NCI-H1092 (cell line): Measurements from ENCODE around the gene KRT85.
"Not testable (repeated sequence)": the region's sequence is repeated elsewhere in the genome, so short reads cannot be mapped to it uniquely, and the experiment has no call there.

ENCODE experiments used
- DNase-seq: peaks from one replicate; lab custom pipeline; 2025; lab: John Stamatoyannopoulos, UW

KRT85 gene

DNA sequence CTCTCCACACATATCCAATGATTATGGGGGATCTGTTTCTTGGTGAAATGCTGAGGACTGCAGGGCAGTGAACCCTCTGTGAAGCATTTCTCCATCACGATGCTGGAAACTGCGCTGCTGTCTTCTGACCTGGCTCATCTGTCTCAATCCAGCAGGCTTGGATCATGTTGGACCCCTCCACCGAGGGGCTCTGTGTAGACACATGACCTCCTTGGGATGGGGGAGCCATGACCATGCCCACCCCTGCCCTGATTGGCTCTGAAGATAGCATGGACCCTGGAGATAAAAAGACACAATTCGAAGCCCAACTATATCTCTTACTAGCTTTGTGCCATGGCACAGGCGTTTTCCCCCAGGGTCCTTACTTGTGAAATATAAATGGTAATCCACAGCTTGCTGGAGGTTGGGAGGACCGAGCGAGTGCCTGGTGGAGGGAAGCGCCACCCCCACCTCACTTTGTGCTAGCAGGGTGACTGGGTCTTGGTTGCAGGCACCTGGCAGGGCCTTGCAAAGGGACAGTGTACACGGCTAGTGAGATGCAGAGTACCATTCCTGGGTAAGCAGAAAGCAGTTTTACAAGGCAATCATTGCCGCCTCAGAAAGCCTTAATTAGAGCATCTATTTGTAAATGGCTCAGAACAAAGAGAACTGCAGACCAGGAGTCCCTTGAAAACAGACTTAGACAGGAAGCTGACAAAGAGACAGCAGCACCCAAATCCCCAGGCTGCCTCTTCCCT lies 43.7 kb downstream of the KRT85 start:
- DNase-seq = no peak

DNA sequence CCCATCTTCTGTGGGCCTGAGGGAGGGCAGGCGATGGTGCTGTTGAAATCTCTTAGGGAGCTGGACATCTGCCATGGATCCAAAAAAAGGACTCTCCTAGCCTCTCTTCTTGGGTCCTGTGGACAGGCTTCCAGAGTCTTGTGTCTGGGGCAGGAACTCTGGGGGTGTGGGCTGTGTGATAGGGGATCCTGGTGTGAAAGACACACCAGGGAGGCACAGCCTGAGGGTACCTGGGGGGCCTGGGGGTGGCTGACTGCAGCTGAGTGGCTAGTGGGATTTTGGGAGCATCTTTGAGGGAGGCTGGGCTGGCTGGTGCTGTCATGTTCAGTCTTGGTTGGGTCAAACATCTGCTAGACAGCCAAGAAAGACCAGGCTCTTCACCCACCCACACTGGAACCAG lies 44.3 kb downstream of the KRT85 start:
- no peak for DNase-seq

DNA sequence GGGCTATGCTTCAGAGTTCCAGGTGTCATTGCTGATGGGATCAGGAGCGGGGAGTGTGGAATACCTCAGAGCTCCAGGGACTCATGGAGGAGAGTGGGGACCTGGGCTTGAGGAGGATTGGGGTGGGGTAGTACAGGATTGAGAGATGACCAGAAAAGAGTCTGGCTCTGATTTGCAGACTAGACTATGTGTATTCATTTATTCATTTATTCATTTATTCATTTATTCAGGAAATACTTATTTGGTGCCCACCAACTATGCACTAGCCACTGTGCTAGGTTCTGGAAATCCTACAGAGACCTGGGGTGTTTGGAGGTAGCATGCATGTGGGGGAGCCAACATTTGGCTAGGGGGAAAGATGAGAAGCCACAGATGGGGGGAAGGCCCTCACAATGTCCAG lies 45.2 kb downstream of the KRT85 start:
- no peak for DNase-seq

DNA sequence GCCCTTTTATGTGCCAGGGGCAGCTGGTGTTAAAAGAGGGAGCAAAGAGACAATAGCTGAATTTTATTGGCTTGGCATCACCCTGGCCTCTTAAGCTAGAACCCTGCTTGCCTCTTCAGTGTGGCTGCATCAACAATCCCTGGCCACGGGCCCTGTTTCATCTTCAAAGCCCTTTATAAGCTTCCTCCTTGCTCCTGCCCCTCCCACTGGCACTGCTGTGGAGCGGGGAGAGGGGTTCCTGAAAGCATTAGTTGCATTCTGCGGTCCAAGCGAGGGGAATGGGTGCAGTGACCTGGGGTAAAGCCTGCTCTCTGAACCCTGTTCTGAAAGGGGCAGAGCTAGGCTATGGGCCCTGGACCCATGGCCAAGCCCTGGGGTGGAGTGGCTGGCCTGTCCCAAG lies 45.9 kb downstream of the KRT85 start:
- DNase-seq = peak; percentile 86

DNA sequence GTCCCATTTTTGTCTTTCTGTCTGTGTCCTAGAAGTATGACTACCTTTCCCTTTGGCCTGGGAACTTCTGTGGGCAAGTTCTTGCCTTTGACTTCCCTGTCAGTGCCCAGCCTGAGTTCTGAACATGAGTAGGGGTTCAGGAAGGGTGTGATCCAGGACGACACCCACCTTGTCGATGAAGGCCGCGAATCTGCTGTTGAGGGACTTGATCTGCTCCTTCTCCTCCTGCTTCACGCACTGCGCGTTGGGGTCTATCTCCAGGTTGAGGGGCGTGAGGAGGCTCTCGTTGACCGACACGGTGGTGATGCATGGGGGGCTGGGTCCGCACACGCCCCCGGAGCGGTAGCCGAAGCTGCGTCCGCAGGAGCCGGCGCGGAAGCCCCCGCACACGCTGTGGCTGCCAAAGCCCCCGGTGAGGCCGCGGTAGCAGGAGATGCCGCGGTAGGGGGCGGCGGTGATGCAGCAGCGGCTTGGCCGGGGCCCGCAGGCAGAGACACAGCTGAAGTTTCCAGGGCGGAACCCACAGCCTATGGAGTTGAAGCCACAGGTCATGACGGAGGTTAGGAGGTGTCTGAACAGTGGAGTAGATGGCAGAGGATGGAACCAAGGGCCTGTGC lies 46.4 kb downstream of the KRT85 start, which contains the start of gene KRT83:
KRT83 (minus strand) TSS at position 615 of the 617 bp plus-strand sequence; CDS start at position 552, 63 bp downstream.
- DNase-seq = no peak

DNA sequence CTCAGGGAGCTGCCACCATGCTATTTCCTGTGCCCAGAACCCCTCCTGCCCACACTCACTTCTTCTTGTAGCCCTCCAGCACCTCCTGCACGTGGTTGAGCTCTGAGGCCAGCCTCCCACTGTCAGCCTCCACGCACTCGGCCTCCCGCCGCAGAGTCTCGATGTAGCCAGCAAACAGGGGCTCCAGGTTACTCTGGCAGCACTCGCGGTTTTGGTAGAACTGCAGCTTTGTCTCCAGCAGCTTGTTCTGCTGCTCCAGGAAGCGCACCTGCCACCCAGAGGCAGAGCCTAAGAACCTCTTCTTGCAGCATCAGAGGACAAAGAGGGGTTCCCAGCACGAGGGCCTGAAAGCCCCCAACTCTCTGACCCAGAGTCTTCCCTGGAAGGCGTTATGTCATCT lies 48.2 kb downstream of the KRT85 start:
- no peak for DNase-seq

DNA sequence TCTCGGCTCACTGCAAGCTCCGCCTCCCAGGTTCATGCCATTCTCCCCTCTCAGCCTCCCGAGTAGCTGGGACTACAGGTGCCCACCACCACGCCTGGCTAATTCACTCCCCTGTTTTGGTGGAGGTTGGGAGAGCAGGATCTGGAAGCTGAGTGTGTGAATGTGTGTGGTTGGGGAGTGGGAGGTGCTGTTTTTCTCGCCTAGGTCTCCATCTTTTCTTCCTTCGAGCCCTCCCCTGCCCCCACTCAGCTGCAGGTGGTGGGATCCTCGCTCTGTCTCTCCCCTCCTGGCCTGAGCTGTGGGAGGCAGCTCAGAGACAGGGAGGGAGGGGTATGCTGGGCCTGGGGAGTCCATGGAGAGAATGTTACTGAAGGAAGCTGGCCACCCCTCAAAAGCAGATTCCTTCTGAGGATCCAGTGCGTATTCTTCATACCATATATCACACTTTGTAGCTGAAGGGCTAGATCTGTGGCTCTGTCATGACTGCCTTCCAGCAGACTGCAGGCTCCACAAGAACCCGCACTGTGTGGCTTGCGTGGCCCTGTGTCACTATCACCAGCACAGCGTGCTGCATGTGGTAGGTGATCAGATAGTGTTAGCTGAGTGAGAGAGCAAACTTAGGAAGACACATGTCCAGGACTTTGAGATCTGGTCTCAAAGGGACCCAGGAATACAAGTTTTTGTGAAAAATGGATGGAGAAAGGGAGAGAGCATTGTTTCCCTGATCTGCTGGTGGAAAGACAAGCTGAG lies 48.9 kb downstream of the KRT85 start:
- DNase-seq = no peak

DNA sequence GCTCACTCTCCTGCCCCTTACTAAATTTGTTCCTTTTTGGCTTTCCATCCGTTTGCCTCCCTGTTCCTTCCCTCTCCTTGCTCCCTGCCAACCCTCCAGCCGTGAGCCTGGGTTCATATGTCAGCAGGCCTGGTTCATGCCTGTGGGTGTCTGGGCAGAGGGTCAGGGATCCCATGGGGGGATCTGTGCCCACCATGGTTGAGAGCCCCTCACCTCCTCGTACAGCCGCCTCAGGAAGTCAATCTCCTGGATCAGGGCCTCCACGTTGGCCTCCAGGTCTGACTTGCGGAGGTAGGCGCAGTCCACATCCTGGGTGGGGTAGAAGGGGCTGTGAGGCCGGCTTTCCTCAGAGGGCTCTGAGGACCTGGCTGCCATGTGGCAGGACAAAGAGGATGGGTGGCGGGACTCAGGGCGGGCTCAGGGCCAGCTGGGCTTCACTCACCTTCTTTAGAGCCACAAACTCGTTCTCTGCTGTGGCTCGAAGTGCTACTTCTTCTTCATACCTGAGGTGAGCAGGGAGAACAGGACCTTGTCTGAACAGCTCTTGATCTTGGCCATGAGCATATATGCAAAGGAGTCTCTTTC lies 49.7 kb downstream of the KRT85 start:
- no peak for DNase-seq

DNA sequence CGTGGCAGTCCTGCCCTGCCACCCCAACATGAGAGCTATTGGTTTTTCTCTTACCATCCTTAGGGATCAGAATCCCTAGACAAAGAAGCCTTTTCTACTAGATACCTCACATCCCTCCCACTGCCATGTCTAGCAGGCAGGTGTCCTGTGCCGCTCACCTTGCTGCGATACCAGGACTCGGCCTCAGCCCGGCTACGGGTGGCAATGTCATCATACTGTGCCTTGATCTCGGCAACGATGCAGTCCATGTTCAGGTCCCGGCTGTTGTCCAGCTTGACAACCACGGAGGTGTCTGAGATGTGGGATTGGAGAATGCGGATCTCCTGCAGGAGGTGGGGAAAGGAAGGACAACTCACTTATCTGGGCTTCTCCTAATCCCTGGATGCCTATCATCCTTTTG lies 50.6 kb downstream of the KRT85 start:
- DNase-seq = no peak

DNA sequence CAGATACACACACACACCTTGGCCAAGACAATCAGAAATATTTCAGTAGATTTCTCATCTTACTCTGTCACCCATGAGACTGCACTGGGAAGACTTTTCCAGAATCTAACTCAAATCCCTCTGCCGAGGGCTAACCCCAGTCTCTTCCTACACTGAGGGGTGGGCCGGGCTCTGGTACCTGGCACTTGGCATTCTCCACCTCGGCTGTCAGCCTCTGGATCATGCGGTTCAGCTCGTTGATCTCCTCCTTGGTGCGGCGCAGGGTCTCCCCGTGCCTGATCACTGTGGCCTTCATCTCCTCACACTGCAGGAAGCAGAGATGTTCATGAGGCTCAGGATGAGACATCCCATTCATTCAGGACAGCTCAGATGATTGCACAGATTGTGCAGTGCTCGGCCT lies 51.0 kb downstream of the KRT85 start:
- no peak for DNase-seq

DNA sequence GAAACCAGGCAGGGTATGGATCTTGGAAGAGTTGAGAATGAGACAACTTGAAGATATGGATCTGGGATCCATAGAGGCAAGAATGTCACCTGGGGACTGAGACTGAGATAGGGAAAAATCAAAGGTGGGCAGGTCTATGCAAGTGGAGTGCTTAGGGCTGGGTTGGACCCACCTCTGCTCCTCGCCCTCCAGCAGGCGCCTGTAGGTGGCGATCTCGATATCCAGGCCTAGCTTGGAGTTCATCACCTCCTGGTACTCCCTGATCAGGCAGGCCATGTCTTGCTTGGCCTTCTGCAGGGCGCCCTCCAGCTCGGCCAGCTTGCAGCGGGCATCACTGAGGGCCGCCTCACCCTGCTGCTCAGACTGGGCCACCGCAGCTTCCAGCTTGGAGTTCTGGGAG lies 51.6 kb downstream of the KRT85 start:
- not testable (repeated sequence) for DNase-seq

DNA sequence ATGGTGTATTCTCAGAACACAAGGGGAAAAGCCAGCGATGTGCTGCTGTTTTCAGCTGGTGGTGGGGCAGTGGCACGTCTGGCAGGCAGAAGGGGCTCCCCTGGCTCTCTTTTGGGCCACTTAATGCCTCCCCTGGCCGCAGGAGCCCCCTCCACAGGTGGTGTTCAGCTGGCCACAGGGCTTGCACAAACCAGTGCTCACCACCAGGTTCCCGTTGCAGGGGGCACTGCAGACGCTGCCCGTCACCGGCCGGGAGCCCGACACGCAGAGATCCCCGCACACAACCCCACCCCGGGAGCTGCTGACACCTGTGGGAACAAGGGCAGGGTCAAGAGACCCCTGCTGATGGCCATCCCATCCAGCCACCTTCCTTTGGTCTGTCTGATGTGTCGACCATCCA lies 52.8 kb downstream of the KRT85 start:
- DNase-seq = no peak

DNA sequence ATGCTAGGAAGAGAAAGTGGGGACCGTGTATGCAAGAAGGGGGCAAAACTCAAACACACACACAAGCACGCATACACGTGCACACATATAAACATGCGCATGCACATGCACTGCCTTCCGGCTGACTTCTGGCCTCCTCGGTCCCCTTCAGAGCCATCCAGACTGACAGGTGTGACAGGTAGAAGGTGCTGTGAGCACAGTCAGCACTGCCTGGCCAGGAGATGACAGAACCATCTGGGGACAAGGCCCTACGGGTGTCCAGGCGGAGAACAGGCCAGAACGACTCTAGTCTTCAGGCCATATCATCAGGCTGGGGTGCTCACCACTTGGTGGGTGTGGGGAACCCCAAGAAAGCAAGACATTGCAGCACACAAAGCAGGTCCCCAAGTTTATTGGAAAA lies 53.4 kb downstream of the KRT85 start:
- no peak for DNase-seq

DNA sequence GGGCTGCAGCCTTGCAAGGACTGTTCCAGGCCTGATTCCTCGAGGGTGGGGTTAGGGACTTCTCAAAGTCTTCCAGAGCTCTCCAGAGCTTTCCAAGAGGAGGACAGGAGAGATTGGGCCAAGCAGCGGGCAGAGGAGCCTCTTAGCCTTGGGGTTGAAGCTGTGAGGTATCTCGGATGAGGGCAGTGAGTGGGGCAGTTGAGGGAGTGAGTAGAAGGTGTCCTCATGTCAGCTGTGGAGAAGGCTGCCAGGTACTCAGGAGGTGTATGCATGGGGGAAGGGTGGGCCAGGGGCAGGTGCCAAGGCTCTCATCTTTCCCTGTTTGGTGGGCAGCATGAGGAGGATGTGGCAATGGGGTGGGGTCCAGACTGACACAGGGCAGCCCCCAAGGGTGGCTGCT lies 53.8 kb downstream of the KRT85 start:
- DNase-seq = no peak

DNA sequence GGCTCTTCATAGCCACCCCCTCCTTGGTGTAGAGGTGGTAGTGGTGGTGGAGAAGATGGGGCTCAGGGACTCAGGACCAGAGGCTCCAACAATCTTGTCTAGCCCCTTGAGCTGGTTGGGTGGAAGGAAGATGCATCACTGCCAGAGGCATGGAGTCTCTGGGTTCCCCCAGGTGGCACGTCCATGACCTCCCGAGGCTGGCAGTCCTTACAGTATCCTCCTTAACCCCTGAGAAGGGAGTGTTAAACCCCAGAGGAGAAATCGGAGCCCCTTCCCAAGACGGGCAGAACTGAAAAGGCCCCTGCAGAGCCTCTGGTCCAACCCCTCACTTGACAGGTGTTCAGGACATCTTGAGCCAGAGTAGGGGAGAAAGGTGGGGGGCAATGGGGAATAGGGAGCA lies 55.2 kb downstream of the KRT85 start:
- DNase-seq = no peak

DNA sequence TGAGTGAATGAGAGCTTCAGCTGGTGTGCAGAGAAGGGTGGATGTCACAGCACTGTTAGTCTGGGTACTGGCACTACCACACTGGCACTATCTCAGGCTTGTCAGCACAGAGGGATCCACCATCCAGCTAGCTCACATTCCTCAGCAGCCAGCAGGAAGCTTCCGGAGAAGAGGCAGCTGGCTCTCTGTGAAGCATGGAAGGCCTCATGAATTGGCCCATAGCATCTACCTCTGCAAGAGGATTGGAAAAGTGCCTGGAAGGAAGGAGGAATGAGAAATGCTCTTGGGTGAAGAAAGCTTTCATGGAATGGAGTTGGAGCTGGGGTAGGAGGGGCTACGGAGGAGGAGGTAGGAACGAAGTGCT lies 56.0 kb downstream of the KRT85 start:
- DNase-seq = no peak

DNA sequence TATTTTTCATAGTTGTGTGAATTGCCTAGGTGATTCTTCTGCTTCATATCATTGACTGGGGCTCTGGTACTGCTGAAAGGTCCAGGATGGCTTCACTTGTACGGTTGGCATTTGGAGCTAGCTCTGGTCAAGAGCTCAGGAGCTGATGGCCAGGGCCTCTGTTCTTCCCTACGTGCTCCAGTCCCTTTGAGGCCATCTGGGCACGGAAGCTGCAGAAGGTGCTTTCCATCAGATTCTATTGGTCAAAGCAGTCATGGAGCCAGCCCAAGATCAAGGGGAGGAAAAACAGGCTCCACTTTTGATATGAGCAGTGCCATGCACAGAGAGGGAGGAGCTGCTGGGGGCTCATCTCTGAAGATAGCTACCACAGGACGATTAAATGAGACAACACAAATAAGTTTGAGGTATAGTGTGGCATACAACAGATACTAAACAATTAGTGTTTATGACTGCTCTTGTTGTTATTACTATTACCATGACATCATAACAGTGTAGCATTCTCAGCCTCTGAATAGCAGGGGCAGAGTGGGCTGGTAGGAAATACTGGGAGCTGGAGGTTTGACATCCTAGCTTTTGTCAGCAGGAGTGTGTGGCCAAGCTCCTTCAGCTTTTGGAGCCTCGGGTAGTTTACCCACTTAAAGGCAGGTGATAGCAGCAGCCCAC lies 56.5 kb downstream of the KRT85 start:
- DNase-seq = no peak
